A549 (cell line): ENCODE data around the gene GUCY1A2. TPM values are rescaled to one million over a fixed set of nuclear protein-coding genes. Genes with fewer than 3 reads are reported as not detected.

Experiments used
- ATAC-seq, 2 experiments: fragments of 200-7000 bp in 1 of 2; fragments of >200 bp in 1 of 2; cut with Nextera tagmentation in 1 of 2; cut with Tn5 transposase in 1 of 2; 3 replicates each; pipeline versions ENCODE4 v1.8.0 to v1.9.1; 2018 to 2020; ENCODE audit warnings: mild to moderate bottlenecking in 1 of 2, moderate library complexity in 1 of 2
- CTCF ChIA-PET: fragments of 300-600 bp; sonication (Branson Sonifier 250); formaldehyde crosslinking; extraction: SDS; loops from one replicate; lab custom pipeline; 2021; ENCODE audit warnings: antibody characterized with exemption, inconsistent platforms; lab: Yijun Ruan, JAX
- POLR2A ChIA-PET: fragments of 350-600 bp; formaldehyde crosslinking; extraction: SDS; loops from one replicate; lab custom pipeline; 2021; ENCODE audit warnings: antibody characterized with exemption, inconsistent platforms; lab: Yijun Ruan, JAX
- DNase-seq, 2 experiments: peaks; one replicate each; pipeline versions ENCODE4 v3.0.0 to v3.0.0-alpha.2; 2011 to 2016; ENCODE audit warnings: low read depth in 1 of 2, low spot score in 1 of 2
- FAIRE-seq: peaks from 2 replicates; lab custom pipeline; 2011; peaks lifted over from hg19 to GRCh38; lab: Jason Lieb, UNC
- H3K27ac ChIP-seq, 2 experiments: fragments of >200 bp; sonication (Bioruptor Twin); formaldehyde crosslinking; 3 replicates each; pipeline ENCODE4 v1.5.1; 2016 to 2017
- H3K4me1 ChIP-seq: fragments of >200 bp; sonication (Bioruptor Twin); formaldehyde crosslinking; 3 replicates; pipeline ENCODE4 v1.6.1; 2016
- H3K4me2 ChIP-seq: fragments of >200 bp; sonication (Bioruptor Twin); formaldehyde crosslinking; 3 replicates; pipeline ENCODE4 v1.6.1; 2016
- H3K4me3 ChIP-seq: fragments of >200 bp; sonication (Bioruptor Twin); formaldehyde crosslinking; 3 replicates; pipeline ENCODE4 v1.5.1; 2016
- H3K9me3 ChIP-seq: fragments of >200 bp; sonication (Bioruptor Twin); formaldehyde crosslinking; 3 replicates; pipeline ENCODE4 v1.6.1; 2016
- BCL3 ChIP-seq: fragments of >200 bp; sonication (Bioruptor Twin); formaldehyde crosslinking; IDR thresholded peaks from 3 replicates; pipeline ENCODE4 v1.6.1; 2016
- BHLHE40 ChIP-seq: IDR thresholded peaks from 2 replicates; pipeline ENCODE4 v1.6.1; 2012; ENCODE audit warnings: low read depth, low read length, inconsistent platforms
- CBX2 ChIP-seq: fragments of 200-600 bp; sonication (generic); IDR thresholded peaks from 2 replicates; pipeline ENCODE4 v1.6.1; 2016; ENCODE audit warnings: low read depth, mild to moderate bottlenecking, borderline replicate concordance
- CTCF ChIP-seq: fragments of >200 bp; sonication (Bioruptor Twin); formaldehyde crosslinking; IDR thresholded peaks from 3 replicates; pipeline ENCODE4 v1.5.1; 2016
- EP300 ChIP-seq, 2 experiments: fragments of >200 bp; sonication (Bioruptor Twin); formaldehyde crosslinking; IDR thresholded peaks; 2 replicates in 1 of 2; 3 replicates in 1 of 2; pipeline ENCODE4 v1.6.1; 2016 to 2017
- FOSB ChIP-seq: fragments of 250-450 bp; sonication (Bioruptor Pico); IDR thresholded peaks from 2 replicates; pipeline ENCODE4 v1.5.0; 2020; ENCODE audit warnings: mild to moderate bottlenecking, moderate library complexity
- FOSL2 ChIP-seq, 2 experiments: fragments of 450-650 bp in 1 of 2; fragments of >200 bp in 1 of 2; sonication (Bioruptor Twin) in 1 of 2; formaldehyde crosslinking; IDR thresholded peaks; 2 replicates each; pipeline versions ENCODE4 v1.5.0 to v1.6.1; 2016 to 2020; ENCODE audit warnings: mild to moderate bottlenecking in 1 of 2, moderate library complexity in 1 of 2
- HDAC2 ChIP-seq: fragments of 200-600 bp; sonication (generic); IDR thresholded peaks from 2 replicates; pipeline ENCODE4 v1.6.1; 2016
- HMGXB4 ChIP-seq: fragments of 250-450 bp; sonication (Bioruptor Pico); IDR thresholded peaks from 2 replicates; pipeline ENCODE4 v1.5.0; 2021; ENCODE audit warnings: mild to moderate bottlenecking, moderate library complexity, borderline replicate concordance
- HOXB13 ChIP-seq: fragments of 250-450 bp; sonication (Bioruptor Pico); IDR thresholded peaks from 2 replicates; pipeline ENCODE4 v1.5.0; 2020; ENCODE audit warnings: low read depth, mild to moderate bottlenecking, moderate library complexity
- JUN ChIP-seq, 2 experiments: fragments of >200 bp; sonication (Bioruptor Twin); formaldehyde crosslinking; IDR thresholded peaks; 2 replicates in 1 of 2; 3 replicates in 1 of 2; pipeline ENCODE4 v1.6.1; 2016 to 2017
- KDM1A ChIP-seq: fragments of 200-600 bp; sonication (generic); IDR thresholded peaks from 2 replicates; pipeline ENCODE4 v1.6.1; 2016; ENCODE audit warnings: low read depth, mild to moderate bottlenecking
- KDM5A ChIP-seq: fragments of 200-600 bp; sonication (generic); IDR thresholded peaks from 2 replicates; pipeline ENCODE4 v1.6.1; 2016; ENCODE audit warnings: antibody characterized with exemption, mild to moderate bottlenecking
- MAZ ChIP-seq: fragments of 150-350 bp; IDR thresholded peaks from 2 replicates; pipeline ENCODE4 v1.6.1; 2014; ENCODE audit warnings: antibody characterized with exemption, low read depth, low read length, borderline replicate concordance
- NFE2L2 ChIP-seq: fragments of 150-350 bp; conservative IDR thresholded peaks from 2 replicates; pipeline ENCODE4 v1.6.1; 2014; ENCODE audit warnings: low read length
- PBX3 ChIP-seq: IDR thresholded peaks from 2 replicates; pipeline ENCODE4 v1.6.1; 2012
- RARB ChIP-seq: fragments of 250-450 bp; sonication (Bioruptor Pico); IDR thresholded peaks from 2 replicates; pipeline ENCODE4 v1.8.0; 2021; ENCODE audit warnings: mild to moderate bottlenecking, moderate library complexity
- REST ChIP-seq: fragments of 200-600 bp; sonication (generic); IDR thresholded peaks from 2 replicates; pipeline ENCODE4 v1.6.1; 2016; ENCODE audit warnings: antibody characterized with exemption, mild to moderate bottlenecking, moderate library complexity
- SREBF2 ChIP-seq: fragments of 450-650 bp; IDR thresholded peaks from 2 replicates; pipeline ENCODE4 v1.6.1; 2014; ENCODE audit warnings: mild to moderate bottlenecking, moderate library complexity
- ZC3H11A ChIP-seq: fragments of 450-650 bp; IDR thresholded peaks from 2 replicates; pipeline ENCODE4 v1.6.1; 2014; ENCODE audit warnings: antibody characterized with exemption, mild to moderate bottlenecking
- ZFP36 ChIP-seq: fragments of 450-650 bp; IDR thresholded peaks from 2 replicates; pipeline ENCODE4 v1.6.1; 2014; ENCODE audit warnings: borderline replicate concordance; ENCODE audit not compliant: partially characterized antibody
- ZNF302 ChIP-seq: fragments of 250-450 bp; sonication (Bioruptor Pico); IDR thresholded peaks from 2 replicates; pipeline ENCODE4 v1.9.0; 2021; ENCODE audit warnings: inconsistent platforms, mild to moderate bottlenecking, moderate library complexity
- ZSCAN20 ChIP-seq: fragments of 250-450 bp; sonication (Bioruptor Pico); IDR thresholded peaks from 2 replicates; pipeline ENCODE4 v1.8.0; 2022; ENCODE audit warnings: mild to moderate bottlenecking, moderate library complexity
- WGBS: methylation state at CpG from one replicate; pipeline ENCODE4 v1.1.6; 2017; ENCODE audit errors: missing lambda C conversion rate; 5-methylcytosine and 5-hydroxymethylcytosine counted together
- polyA plus RNA-seq, 4 experiments: library from polyadenylated mRNA; depleted of rRNA in 3 of 4; stranded (reverse); fragments of >200 nt; fragmentation: RNase III in 1 of 4; extraction: RNeasy Plus Mini Kit Qiagen cat#74134 plus additional on column Dnase treatment in 1 of 4; gene quantifications; 2 replicates in 3 of 4; 3 replicates in 1 of 4; pipeline ENCODE4 v1.2.3, GENCODE V29; 2011 to 2017

Gene GUCY1A2
- polyA plus RNA-seq, 2 of the 4 experiments (the other 2 are of a cell fraction) = 0.12 to 0.16 TPM

- TF ChIP-seq CTCF = no peak
These were observed 289.4 kb downstream of the GUCY1A2 start (continued) for GRCh38 chr11:106728859-106729258.

- peaks cover 6% of the 10 kb centered on the region; the same call in 1 of the 3 replicates for H3K4me1 ChIP-seq
- ChIA-PET CTCF (no interaction called here), POLR2A (no interaction called here)
- no peak for FAIRE-seq
- no peak for DNase-seq
- no peak overlapping the region for H3K4me3 ChIP-seq
- ATAC-seq = no peak
- no peak for TF ChIP-seq MAZ
- TF ChIP-seq NFE2L2 = no peak
- TF ChIP-seq KDM5A = no peak
- no peak for TF ChIP-seq ZFP36
- TF ChIP-seq ZSCAN20 (CRISPR knock-in tag) = no peak
- no peak for TF ChIP-seq KDM1A
- TF ChIP-seq HOXB13 (CRISPR knock-in tag) = no peak
- TF ChIP-seq HDAC2 = no peak
- TF ChIP-seq SREBF2 = no peak
- H3K4me2 ChIP-seq = no peak overlapping the region
- 69% methylated on average over 1 of the region's 1 CpG for WGBS
- H3K9me3 ChIP-seq = no peaks in the 10 kb centered on the region
- H3K27ac ChIP-seq = no peak overlapping the region
These were observed 289.9 kb downstream of the GUCY1A2 start for GRCh38 chr11:106728379-106728778.

- TF ChIP-seq BHLHE40 (no peak), JUN (IDR thresholded peaks at IDR 0.05) (no peak), CBX2 (no peak), FOSL2 (IDR thresholded peaks at IDR 0.05) (no peak), FOSL2 (CRISPR knock-in tag; IDR thresholded peaks at IDR 0.05) (no peak), ZC3H11A (no peak), RARB (CRISPR knock-in tag) (no peak), PBX3 (no peak), FOSB (no peak), REST (no peak), BCL3 (no peak), ZNF302 (CRISPR knock-in tag) (no peak), HMGXB4 (CRISPR knock-in tag) (no peak), EP300 (IDR thresholded peaks at IDR 0.05) (no peak), HOXB13 (CRISPR knock-in tag) (no peak), NFE2L2 (no peak)
- POLR2A ChIA-PET = no interaction called here
- peaks cover 6% of the 10 kb centered on the region; the same call in 1 of the 3 replicates for H3K4me1 ChIP-seq
- no peaks in the 10 kb centered on the region for H3K9me3 ChIP-seq
- DNase-seq (no peak), FAIRE-seq (no peak), ATAC-seq (no peak)
- 0% methylated on average over 1 of the region's 1 CpG for WGBS
- no peak overlapping the region for H3K4me3 ChIP-seq
- H3K4me2 ChIP-seq = no peak overlapping the region
- no peak overlapping the region for H3K27ac ChIP-seq
- CTCF ChIA-PET = no interaction called here
These were observed 291.0 kb downstream of the GUCY1A2 start for GRCh38 chr11:106727256-106727655.
